HG03095 (cell line): Measurements from ENCODE around the gene RACK1.

ENCODE experiments used
- ATAC-seq: cut with Tn5 transposase; IDR thresholded peaks from one replicate; pipeline ENCODE4 v1.9.1; 2021; ENCODE audit warnings: moderate library complexity; ENCODE audit not compliant: unreplicated experiment

The RACK1 gene

DNA sequence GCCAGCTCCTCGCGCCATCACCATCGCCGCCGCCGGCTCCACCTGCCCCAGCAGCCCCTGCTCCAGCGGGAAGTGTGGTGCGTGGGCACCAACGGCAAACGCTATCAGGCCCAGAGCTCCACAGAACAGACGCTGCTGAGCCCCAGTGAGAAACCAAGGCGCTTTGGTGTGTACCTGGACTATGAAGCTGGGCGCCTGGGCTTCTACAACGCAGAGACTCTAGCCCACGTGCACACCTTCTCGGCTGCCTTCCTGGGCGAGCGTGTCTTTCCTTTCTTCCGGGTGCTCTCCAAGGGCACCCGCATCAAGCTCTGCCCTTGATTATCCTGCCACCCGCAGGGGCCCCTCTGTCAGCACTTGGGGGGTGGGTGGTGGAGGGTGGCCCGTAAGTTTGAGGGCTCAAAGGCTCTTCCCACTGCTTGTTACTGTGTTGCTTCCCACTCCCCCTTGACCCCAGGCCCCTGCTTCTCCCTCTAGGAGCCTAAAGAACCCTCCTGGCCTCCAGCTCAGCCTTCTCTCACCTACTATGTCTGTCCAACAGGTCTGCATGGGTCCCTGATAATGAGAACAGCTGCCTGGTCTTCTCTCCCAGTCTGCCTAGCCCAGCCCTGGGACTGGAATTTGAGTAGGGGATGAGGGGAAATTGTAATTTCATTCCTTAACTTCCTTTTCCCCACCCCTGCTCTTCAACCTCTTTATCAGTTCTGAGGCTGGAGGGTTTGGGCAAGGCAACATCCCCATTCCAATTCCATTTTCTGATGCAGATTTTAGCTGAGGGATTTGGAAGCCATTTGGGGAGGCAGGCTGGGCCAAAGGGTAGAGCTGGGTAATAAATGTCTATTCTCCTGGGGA, 9.0 kb downstream of the RACK1 start:
- no peak for ATAC-seq

DNA sequence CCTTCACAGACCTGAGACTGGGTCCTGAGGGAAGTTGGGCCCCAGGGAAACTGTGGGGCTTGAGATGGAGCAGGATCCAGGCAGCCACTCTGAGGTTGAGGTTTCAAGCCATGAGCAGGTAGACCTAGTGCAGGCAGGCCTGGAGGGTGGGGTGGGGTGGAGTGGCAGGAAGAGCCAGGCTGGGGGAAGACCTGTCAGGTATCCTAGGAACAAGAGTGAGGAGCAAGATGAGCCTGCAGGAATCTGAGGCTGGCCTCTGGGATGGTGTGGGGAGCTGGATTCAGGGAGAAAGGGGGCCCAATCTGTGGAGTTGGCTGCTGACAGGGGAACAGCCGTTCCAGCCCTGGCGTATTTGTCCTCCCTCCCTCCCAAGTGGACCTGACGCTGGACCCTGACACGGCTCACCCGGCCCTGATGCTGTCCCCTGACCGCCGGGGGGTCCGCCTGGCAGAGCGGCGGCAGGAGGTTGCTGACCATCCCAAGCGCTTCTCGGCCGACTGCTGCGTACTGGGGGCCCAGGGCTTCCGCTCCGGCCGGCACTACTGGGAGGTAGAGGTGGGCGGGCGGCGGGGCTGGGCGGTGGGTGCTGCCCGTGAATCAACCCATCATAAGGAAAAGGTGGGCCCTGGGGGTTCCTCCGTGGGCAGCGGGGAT, 9.8 kb downstream of the RACK1 start:
- no peak for ATAC-seq

DNA sequence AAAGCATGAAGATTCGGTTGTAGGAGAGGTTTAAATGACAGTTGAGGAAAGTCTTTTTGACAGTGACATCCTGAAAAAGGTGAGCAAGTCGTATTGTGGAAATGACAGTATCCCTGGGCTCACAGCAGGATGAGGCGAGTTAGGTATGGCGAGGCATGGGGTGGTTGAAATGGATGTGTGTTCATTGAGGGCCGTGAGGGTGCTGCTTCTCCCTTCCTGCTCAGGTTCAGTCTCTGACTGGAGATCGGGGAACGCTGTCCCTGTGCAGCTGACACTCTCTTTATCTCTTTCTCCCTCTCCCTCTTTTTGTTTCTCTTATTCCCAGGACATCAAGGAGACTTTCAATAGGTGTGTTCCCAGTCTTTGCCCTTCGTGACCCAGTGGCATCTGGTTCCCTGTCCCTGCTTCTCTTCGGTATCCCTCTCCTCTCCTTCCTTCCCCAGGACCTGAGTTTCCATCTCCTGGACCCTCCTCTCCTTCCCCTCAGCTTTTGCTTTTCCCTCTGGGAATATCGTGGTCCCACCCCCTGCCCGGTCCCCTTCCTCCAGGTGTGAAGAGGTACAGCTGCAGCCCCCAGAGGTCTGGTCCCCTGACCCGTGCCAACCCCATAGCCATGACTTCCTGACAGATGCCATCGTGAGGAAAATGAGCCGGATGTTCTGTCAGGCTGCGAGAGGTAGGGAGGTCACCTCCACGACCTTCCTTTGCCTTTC, 10.5 kb downstream of the RACK1 start:
- ATAC-seq, result no peak

DNA sequence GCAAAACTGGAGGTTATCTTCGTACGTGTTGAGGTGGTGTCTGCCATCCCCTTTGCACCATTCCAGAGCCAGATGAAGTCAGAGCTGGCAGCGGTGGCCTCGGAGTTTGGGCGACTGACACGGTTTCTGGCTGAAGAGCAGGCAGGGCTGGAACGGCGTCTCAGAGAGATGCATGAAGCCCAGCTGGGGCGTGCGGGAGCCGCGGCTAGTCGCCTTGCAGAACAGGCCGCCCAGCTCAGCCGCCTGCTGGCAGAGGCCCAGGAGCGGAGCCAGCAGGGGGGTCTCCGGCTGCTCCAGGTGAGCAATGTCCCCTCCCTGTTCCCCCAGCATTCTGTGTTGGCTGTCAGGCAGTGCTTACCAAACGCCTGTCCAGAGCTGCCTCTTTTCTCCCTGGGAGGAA, 11.1 kb downstream of the RACK1 start:
- ATAC-seq, result no peak

DNA sequence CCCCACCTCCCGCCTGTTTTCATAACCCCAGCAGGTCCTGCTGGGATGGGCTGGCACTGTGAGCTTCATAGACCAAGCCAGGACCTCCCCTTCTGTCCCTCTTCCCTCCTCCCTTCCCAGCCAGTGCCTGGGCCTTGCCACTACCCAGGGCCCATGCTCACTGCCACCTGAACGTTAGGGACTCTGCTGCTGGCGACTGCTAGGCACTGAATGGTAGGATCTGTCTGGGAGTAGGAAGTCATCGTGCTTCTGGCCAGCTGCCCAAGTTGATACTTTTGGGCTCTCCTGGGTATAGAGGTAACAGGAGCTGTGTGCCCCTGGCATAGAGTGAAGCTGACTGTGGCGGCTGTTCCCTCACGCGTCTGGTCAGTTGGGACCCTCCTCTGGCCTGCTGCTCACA, 12.3 kb downstream of the RACK1 start:
- no peak for ATAC-seq

DNA sequence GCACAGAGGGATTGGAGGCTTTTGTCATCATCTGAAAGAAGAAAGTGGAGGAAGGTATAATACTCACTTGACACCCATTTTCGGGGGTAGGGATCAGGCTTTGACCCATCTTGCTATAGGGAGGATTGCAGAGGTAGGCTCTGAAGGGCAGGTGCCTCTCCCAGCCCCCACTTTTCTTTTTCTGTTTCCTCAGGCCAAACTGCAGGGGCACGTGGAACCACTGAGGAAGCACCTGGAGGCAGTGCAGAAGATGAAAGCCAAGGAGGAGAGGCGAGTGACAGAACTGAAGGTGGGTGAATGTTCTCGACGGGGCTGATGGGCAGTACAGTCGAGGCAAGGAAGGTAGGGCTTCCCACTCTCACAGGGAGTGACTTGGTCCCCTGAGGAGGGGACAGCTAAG, 13.2 kb downstream of the RACK1 start:
- no peak for ATAC-seq

DNA sequence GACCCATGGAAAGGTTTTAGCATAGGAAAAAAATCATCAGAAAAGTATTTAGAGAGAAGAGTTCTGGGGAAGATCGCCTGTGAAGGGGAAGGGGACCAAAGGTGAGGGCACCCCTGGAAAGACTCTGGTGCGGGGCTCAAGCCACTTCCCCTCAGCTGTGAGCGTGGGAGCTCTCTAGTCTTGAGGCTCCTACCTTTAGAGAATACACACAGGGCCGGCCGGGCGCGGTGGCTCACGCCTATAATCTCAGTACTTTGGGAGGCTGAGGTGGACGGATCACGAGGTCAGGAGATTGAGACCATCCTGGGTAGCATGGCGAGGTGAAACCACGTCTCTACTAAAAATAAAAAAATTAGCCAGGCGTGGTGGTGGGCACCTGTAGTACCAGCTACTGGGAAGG, 13.7 kb downstream of the RACK1 start:
- ATAC-seq, result no peak

DNA sequence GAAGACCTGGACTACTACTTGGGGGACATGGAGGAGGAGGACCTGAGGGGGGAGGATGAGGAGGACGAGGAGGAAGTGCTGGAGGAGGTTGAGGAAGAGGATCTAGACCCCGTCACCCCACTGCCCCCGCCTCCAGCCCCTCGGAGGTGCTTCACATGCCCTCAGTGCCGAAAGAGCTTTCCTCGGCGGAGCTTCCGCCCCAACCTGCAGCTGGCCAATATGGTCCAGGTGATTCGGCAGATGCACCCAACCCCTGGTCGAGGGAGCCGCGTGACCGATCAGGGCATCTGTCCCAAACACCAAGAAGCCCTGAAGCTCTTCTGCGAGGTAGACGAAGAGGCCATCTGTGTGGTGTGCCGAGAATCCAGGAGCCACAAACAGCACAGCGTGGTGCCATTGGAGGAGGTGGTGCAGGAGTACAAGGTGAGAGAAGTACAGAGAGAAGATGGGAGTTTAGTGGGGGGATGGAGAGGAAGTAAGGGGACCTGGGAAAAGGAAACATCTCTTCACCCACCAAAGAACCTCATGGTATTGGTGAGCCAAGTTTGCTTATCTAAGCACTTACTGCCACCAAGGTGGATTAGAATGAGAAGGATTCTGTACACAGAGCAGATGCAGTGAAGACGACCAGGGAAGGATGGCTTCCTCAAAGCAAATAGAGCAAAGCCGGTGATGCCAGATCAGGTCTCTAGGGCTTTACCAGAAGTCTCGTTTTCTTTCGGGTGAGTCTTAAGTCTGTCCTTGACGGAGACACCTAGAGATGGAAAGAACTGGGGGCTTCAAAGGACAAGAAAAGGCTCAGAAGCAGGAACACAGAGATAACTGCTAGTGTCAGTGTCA, 19.1 kb downstream of the RACK1 start:
- no peak for ATAC-seq

DNA sequence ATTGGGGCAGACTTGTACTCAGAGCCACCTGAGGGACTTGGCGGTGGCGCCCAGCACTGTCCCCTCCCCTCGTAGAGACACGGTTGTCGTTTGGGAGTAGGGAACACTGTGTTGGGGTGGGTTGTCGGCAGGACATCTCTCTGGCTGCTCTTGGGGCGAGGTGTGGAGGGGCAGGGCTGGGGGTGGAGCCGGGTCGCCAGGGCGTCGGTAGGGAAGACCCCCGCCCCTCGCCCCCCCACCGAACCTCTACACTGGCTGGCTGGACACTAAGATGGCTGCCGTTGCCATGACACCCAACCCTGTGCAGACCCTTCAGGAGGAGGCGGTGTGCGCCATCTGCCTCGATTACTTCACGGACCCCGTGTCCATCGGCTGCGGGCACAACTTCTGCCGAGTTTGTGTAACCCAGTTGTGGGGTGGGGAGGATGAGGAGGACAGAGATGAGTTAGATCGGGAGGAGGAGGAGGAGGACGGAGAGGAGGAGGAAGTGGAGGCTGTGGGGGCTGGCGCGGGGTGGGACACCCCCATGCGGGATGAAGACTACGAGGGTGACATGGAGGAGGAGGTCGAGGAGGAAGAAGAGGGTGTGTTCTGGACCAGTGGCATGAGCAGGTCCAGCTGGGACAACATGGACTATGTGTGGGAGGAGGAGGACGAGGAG, 19.8 kb downstream of the RACK1 start:
- no peak for ATAC-seq

DNA sequence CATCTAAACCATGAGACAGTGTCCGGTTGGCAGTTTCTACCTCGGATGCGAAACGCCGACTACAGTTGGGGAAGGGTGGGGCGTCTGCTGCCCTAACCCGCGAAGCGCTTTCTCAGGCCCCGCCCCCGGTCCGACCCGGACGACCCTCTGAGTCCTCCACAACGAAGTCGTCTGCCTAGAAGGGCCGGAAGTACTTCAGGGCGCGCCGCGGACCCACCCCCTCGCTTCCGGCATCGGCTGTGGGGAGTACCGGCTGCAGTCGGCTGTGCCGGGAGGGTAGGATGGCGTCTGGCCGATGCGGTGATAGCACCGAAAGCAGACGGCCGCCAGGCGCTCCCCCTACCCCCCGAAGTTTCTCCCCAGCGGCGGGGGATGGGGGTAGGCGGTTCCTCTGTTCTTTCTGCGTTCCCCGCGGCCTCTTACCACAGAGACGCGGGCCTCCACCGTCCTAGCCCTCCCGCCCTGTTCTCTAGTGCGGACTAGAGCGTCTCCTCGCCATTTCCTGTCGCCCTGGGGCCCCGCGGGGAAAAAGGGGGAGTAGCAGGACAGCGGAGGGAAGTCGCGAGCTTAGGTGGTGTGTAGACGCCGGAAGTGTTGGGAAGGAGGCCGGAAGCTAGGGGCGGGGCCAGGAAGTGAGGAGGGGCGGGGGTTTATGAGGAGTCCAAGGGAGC, 20.5 kb downstream of the RACK1 start, which contains the start of gene TRIM41:
Gene TRIM41, plus strand, starts transcription at position 224 of the 671 bp plus-strand sequence. CDS start 719 bp downstream, outside the sequence.
- peak; percentile 69 for ATAC-seq

DNA sequence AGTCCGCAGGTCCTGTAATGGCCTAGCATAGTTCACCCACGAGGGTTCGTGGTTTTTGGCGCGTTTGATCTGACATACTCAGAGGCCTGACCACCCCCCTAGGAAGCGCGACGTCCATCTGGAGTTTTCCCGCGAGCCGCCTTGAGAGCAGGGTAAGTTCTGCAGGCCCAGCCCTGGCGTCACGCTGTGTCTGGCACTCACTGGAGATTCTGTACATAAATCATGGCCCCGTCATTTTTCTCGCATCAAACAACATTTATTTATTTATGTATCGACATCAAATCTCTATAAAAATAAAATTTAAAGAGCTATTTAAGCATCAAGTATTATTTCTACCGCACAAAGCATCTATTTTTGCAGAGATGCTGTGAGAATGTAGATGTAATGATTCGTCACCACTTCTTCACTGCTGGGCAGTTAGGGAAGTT, 21.1 kb downstream of the RACK1 start:
- ATAC-seq, result no peak

DNA sequence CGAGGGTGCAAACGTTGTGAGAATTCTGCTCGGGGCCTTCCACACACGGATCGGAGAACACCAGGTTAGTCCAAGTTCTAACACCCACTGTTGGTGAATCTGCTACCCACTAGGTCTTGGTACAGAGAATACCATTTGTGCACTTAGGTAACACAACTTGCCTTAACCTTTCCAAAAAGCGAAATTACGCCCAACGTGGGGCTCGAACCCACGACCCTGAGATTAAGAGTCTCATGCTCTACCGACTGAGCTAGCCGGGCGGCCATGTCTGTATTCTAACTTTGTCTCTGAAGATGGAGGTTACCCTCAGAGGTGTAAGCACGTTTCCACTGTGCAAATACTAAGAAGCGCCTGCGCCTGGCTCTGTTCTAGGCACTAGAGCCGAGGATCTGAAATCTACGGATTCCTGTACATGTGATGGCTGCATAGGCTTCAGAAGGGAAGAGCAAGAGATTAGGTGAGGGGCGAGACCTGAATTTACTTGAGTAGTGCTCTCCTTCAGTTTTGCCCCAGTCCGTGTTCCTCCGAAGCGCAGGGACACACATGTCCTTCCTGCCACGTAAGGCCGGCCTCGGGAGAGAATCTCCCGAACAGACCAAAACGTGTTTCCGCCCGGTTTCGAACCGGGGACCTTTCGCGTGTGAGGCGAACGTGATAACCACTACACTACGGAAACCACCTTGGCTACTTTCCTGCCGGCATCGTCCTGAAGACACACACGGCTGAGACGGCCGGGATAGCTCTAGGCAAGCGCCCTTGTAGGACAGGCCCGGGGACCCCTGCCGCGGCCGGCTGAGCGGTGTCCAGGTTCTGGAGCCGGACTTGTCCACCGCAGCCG, 21.7 kb downstream of the RACK1 start:
- ATAC-seq, result peak; percentile 26

DNA sequence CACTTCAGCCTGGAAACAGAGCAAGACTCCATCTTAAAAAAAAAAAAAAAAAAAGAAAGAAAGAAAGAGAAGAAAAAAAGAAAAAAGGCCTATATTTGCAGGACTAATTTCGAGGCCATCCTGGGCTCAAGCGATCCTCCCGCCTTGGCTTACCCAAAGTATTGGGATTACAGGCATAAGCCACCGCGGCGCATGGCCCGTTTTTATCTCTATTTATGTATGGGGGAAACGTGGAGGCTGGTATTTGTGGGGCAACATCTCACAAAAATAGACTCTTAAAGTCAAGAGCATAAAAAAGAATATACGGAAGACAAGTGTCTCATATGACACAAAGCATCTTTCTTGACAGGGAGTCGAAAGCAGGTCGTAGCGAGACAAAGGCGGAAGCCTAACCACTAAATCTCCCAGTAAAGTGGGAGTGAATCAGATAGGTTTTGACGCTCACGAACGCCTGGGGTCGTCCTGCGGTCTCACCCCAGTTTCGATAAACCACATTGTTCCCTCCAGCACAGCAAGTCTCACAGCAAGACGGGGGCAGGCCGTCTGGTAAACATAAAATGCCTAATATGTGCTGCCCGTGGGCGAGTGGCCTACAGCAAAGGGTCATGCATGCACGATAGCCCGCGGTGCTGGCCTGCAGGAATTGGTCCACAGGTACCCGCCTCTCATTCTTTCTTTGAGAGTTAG, 22.5 kb downstream of the RACK1 start:
- ATAC-seq, result no peak

DNA sequence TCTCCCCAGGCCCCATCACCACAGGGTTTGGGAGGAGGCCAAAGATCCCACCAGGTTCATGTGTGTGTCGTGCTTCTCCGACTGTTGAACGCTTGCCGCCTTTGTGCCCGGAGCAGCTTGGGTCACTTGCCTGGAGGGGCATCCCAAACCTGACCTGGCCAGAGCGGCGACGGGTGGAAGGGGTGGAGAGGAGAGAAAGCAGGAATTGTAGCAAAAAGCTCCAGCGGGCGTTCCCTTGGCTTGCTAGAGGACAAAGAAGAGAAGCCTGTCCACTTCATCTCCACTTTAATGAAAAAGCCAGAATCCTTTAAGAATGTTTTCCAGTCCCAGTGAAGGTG, 23.6 kb downstream of the RACK1 start:
- ATAC-seq, result no peak

DNA sequence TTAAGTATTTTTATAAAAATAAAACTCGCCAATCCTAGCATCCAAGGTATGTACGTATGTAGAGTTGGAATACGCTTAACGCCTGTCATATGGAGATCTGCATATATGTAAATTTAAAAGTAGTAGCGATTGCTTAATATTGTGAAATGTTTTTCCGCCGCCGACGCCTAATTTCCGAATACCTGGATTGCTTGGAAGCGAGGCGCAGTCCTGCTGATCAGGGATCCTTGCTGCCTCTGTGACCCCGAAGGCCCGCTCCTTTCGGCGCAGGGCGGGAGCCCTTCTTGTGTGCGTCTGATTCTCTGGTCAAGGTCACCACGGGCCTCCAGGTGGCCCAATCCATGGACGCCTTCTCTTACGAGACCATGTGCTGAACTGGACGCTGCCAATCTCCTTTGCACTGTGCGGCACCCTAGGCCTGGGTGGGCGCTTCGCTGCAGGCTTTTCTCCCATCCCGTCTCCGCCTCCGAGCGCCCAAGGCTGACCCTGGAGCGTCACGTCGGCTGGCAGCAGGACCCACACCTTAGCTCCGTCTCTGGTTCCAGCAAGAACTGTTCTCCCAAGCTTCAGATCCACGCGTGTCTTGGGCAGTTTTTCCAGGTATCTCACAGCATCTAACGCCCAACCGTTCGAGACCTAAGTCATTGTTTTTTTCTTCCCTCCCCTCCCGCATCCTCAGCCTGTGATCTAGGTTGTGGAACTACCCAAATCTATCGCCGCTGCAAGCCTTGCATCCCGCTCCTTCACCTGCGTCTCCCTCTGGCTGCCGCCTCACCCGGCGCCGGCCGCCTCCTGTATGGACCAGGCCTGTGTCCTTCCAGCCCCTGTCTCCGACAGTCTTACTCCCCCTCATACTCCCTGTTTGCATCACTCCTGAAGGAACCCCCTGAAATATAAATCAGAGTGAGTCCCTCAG, 24.2 kb downstream of the RACK1 start:
- ATAC-seq, result no peak

DNA sequence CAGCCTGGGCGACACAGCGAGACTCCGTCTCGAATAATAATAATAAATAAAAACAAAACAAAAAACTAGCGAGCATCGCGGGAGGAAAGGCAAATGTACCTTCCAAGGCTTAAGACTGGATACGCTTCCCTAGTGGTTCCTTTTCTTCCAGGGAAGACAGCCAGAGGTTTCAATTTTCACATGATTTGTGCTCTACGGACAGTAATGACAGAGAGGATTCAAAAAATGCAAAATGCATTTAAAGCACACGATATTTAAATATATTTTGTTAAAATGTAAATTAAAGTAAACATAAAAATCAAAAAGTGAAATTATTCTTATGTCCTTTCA, 24.9 kb downstream of the RACK1 start:
- ATAC-seq, result no peak

DNA sequence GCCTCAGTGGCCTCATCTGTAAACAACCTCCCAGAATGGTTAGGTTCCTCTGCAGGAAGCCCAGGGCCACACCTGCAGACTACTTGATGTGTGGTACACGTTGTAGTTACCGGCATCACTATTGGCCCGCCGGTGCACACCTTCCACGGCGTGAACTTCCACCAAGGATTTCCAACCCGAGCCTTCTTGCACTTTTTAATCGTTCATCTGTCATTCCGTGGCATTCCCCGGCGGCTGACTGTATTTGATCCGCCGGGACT, 26.0 kb downstream of the RACK1 start:
- ATAC-seq, result peak; percentile 15
